Non-pigmented ciliary epithelial cell (primary cell): Measurements from ENCODE around the gene FGF18.

Experiments used
- DNase-seq: peaks from one replicate; pipeline ENCODE4 v3.0.0-alpha.2; 2010; ENCODE audit warnings: low read depth

Gene FGF18

GRCh38 chr5:171444582-171444981, 25.1 kb downstream of the FGF18 start:
- no peak for DNase-seq

DNA sequence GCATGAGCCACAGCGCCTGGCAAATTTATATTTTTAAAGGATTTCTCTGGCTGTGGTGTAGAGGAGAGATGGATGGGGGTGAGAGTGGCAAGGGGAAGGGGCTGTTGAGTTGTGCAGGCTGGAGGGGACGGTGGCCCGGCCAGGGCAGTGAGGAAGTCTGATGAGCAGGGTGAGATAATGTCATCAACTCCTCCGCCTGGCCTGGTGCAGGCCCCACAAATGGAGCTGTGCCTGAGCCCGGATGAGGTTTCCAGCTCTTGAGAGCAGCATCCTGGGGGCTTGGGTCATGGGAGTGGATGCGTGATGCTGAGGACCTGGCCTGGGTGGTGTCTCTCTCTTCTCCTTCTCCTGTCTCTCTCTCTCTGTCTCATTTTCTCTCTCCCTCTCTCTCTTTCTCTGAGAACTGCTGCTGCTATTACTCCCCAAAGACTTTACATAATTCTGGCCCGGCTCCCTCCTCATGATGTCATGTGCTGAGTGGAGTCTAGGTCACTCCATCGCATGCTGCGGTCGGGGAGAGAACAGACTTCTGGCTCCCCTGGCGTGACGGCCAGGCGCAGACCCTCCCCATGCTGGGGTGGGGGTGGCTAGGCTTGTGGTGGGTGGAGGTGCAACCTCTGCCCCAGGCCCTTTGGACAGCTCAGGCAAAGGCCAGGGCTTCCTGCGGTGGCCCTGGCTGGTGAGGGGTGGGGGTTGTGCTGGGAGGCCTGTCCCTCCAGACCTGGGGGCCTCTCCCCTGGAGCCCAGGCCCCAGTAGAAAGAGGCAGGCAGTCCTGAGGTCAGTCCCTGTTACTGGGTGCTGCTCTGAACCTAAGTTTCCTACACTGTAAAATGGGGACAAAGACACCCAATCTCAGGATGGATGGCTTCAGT, 26.4 kb downstream of the FGF18 start:
- no peak for DNase-seq

GRCh38 chr5:171447226-171447625, 27.8 kb downstream of the FGF18 start:
- no peak for DNase-seq

DNA sequence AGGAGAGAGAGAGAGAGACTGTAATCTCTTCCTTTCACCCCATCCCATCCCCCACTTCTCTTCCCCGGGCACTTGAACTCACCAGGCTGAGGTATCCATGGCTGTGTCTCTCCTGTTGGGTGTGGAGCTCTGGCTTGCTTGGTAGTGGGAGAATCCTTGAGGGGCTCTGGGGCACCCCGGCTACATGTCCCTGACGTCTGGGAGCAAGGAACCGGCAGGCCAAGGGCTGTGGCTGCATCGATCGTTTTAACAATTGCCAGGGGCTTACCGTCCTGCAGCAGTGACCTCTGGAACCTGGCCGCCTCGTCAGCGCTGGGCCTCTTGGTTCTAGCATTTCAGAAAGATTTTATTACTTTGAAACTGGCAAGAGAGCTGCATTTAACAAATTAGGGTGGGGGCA, 30.0 kb downstream of the FGF18 start:
- DNase-seq, result no peak

DNA sequence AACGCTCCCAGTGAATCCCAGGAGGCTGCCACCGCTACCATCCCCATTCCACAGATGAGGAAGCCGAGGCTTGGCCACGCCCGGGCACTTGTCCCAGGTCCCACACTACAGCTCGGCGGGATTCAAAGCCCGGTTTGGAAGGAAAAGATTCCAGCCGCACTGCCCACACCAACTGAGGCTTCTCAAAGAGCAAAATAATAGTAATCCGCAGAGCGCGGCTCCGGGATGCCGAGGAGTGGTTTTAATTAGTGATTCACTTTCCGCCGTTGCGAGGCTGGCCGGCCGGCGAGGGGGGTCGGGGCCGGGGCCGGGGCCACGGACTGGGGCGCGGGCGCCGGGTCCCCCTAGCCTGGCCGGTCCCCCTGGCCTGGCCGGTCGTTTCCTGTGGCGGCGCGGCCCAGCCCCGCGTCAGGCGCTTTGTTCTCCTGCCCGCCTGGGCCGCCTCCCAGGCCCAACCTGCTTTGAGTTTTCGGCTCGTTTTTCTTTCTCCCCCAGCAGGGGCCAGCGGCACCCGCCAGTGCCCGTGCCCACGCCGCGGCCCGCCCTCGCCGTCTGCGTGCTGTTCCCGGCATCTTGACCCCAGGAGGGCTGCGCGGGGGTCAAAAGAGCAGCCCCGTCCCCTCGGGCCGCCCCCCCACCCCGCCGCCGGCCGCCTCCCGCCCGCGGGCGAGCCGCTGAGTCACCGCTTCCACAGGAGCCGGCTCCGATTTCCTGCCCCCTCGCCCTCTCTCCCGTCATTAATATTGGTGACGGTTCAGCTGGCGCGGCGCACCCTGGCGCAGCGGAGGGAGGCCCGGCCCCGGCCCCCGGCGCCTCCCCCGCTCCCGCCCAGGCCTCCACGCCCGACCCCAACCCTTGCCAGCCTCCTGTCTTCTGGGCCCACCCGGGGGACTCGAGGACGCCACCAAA, 31.2 kb downstream of the FGF18 start:
- no peak for DNase-seq

- DNase-seq, result no peak
Measured at GRCh38 chr5:171451421-171451820, 32.0 kb downstream of the FGF18 start.

DNA sequence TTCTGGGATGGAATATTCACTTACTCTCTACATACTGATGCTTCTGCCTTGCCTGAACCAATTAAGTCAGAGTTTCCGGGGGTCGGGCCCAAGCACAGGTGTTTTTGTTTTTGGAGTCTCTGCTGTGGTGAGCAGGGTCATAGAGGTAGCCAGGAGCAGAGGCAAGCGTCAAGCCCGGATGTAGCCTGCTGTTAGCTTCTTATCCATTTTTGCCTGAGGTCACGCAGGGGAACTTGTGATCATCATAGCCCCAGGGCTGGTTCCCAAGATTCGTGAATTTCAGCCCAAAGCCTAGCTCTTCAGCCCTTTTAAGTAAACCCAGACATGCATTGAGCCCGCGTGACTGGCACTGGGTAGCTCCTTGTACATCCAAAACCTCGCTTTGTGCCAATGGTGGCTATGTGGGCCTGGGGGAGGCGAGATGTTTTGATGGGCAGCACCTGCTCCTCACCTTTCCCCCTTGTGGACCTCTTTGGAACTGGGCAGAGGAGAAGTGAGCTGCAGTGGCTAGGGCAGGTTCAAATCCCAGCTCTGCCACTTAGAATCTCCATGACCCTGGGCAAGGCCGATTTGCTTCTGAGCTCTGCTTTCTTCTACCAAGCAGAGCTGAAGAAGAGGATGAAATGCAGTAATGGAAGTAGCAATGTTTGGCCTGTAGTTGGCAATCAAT, 33.7 kb downstream of the FGF18 start:
- DNase-seq, result no peak

- no peak for DNase-seq
Measured at GRCh38 chr5:171453988-171454387, 34.5 kb downstream of the FGF18 start.

DNA sequence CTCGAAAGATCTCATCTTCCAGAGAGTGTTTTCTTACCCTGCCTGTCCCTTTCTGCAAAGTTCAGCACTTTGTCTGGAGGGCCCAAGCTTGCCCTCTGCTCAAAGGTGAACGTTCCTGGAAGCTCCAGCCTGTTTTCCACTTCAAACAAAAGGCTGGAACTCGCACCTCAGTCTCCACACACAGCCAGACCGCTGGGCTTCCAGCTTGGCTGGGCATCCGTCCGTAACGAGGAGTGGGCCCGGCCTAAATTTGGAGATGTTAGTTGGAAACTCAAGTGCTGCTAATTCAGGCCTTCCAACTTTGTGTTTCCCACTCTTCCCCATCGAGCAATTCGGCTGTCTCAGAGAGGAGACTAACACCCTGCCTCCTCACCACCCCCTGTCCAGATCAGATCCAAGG, 35.1 kb downstream of the FGF18 start:
- DNase-seq, result no peak

DNA sequence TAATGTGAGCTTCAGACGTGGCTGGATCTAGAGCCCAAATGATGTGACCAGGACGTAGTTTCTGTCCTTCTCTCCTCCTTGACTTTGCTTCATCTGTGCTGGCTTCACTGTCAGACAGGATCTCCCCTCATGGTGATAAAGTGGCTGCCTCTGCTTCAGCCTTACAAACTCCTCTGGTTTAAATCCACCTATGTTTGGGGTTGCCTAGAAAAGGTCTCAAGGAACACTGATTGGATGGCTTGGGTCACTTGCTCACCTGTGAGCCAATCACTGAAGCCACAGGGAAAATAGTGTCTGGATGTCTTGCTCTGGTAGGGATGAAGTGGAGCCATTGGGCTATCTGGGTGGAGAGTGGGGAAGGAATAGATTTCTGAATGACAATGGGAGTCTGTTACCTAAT, 36.1 kb downstream of the FGF18 start:
- no peak for DNase-seq

- no peak for DNase-seq
Measured at GRCh38 chr5:171457208-171457981, 37.9 kb downstream of the FGF18 start.

DNA sequence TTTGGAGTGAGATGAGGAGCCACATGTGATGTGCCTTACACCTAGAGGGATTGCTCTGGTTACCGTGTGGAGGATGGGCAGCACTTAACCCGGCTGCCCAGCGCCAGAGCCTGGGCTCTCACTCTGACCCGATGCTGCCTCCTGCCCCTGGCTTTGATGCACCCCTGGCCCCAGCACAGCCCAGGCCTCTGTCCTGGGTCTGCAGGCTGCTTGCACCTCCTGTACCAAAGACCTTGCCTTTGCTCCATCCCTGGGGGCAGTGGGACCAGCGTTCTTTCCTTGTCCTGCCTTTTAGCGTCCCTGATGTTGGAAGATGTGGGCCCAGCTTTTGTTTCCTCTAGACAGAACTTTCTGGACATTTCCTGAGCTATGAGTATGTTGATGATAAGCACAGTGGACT, 40.4 kb downstream of the FGF18 start:
- no peak for DNase-seq

DNA sequence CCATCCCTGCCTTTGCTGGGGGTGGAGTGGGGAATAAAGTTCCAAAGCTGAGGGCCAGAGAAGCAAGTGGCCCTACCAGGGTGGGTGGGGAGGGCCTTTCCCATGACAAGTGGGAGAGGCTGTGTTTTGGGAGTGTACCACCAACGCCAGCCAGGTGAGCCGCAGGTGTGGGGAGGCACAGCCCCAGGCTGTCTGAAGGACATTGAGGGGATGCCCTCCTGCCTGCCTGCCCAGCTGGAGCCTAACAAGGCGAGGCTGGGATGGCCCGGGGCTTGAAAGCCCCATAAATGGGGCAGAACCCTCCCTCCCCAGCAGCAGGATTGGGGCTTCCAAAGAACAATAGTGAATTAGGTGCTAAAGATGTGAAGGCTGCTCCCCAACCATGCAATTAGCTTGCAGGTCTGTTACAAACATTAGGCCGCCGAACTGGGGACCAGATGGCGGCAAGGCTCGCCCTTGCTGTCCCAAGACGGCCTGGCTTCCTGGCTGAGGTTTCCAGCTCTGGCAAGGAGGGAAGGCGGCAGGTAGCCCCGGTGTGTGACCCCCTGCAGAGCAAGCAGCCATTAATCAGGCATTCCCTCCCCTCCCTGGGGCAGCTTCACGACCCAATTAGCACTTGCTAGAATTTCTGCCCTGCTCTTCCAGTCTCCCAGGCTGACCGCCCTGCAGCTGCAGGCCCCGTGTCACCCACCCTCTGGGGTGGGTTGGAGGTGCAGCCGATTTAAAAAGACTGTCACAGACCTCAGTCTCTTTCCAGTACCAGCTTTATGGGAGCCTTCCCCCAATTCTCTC, 42.9 kb downstream of the FGF18 start:
- no peak for DNase-seq

DNA sequence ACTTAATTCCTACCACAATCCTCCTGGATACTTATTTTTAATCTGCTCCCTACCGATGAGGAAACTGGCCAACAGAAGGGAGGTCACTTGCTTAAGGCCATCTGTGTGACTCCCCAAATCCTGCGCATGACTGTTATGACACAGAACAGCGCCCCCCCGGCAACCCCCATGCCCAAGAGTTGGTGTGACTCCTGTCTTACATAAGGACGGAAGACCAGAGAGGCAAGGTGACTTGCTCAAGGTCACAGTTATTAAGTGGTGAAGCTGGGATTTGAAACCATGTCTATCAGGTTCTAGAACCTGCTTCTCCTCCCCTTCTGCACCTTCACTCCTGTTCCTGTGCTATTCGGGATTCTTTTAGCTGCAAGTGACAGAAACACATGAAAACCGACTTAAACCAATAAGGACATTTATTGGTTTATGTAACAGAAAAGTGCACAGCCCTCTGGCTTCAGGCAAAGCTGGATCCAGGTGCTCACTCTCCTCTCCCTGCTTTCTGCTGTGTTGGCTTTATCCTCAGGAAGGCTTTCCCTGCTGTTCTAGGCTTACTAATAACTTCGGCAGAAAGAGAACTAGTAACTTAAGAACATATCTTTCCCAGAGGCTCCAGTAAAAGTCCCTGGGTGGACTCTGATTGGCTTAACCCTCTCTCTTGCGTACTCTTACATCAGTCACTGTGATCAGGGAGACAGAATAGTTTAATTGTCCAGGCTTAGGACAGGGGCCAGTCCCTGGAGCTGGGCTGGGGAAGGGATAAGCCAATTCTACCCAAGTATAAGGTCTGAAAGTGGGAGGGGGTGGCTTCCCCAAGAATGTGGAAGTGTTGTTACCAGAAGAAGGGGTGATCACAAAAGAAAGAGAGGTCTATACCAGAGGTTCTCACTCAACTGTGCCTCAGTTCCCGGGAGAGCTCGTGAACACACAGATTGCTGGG, 43.7 kb downstream of the FGF18 start:
- no peak for DNase-seq

GRCh38 chr5:171463862-171464229, 44.4 kb downstream of the FGF18 start:
- no peak for DNase-seq

DNA sequence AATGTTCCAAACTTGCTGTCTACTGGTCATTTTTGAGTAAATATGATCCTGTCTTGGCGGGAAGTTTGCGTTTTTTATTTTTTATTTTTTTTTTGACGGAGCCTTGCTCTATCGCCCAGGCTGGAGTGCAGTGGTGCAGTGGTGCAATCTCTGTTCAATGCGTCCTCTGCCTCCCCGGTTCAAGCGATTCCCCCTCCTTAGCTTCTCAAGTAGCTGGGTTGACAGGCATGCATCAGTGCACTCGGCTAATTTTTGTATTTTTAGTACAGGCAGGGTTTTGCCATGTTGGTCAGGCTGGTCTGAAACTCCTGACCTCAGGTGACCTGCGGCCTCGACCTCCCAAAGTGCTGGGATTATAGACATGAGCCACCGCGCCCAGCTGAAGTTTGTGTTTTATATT, 45.4 kb downstream of the FGF18 start:
- DNase-seq, result no peak

GRCh38 chr5:171467107-171467506, 47.7 kb downstream of the FGF18 start:
- no peak for DNase-seq

DNA sequence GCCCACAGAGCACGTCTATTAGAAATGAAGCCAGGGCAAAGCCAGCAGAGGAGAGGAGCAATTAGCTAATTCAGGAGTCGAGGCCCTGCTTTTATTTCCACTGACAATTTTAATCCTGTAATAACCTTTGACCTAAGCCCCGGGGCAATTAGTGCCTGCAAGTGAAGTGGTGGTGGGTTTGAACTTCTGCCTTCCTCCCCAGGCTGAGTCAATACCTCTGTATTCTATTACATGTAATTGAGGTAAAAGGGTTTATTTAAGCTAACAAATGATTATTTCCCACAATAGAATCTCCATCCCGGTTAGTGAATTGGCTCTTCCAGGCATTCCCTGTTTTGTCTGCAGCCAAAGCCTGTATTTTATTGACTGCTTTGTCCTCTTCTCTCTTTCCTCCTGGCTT, 49.9 kb downstream of the FGF18 start:
- DNase-seq, result no peak

- DNase-seq, result no peak
Measured at GRCh38 chr5:171470420-171470819, 51.0 kb downstream of the FGF18 start.
